ENCODE measurements around the gene NR2C2. TPM values are rescaled to one million over a fixed set of nuclear protein-coding genes. Genes with fewer than 3 reads are reported as not detected.

Gene NR2C2
- total RNA-seq, 1 experiment from 2014 or later = 12.7 TPM

DNA sequence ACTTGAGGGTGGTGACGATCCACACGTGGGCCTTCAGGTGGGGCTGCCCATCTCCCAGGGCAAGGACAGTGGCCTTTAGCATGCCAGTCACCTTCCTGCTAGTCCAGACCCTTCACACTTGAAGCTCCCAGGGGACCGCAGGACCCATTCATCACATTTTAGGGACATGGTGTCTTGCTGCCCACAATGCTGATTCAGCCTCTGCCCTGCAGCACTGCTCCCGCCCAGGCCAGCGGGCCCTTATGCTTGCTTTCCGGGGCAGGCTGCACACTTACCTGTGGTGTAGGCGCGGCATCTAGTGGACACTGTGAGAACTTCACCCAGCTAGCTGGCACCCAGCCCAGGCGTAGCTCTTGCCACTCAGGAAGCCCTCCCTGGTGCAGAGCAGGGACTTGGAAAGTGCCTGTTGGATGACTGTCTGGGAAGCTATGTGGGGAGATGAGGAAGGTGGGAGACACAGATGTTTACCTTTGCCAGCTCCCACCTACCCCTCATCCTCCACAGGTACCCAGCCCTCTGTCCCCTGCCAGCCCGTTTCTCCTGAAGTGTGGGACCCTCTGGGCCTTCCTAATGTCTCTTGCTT lies 26.3 kb upstream of the NR2C2 start:
- peak; percentile 84 for DNase-seq (ENCODE audit: low spot score)

DNA sequence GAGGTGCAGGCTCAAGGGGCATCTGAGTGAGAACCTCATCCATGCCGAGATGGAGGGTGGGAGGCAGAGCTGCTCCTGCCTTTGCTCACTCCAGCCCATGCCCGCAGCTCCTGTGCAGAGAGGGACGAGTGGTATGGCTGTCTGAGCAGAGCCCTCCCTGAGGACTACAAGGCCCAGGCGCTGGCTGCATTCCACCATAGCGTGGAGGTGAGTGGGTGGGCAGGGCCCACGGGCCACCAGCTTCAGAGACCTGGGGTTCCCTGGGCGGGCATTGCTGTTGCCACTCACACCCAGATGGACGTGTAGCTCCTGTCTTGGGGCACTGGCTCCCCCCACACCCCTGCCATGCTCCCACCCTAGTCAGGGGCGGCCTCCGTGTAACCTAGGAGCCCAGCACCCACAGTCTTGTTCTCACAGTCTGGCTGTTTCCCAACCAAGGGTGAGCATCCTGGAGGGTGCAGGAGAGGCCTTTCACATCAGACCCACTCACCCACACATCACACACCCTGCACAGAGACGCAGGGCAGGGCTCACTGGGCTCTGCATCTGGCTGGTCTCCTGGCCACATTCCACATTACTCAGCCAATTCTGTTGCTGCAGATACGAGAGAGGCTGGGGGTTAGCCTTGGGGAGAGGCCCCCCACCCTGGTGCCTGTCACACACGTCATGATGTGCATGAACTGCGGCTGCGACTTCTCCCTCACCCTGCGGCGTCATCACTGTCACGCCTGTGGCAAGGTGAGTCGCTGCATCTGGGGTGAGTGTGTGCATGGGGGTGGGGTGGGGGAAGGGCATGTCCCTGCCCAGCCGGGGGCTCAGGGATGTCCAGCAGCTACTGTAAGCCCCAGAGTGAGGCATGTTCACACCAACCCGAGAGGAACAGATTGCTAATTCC lies 25.3 kb upstream of the NR2C2 start:
- no peak for DNase-seq (ENCODE audit: low spot score)

DNA sequence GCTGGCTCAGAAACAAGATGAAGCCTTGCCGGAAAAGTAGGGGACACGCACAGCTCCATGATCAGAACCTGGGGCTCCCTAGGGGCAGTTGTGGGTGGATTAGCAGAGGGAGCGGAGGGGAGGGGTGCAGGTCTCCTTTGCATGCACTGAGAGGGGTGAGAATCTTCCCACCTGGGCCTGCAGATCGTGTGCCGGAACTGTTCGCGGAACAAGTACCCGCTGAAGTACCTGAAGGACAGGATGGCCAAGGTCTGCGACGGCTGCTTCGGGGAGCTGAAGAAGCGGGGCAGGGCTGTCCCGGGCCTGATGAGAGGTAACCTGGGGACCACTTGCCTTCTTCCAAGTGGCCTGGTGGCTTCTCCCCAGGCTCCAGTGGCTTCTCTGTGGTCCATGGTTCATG lies 24.5 kb upstream of the NR2C2 start:
- no peak for DNase-seq (ENCODE audit: low spot score)

DNA sequence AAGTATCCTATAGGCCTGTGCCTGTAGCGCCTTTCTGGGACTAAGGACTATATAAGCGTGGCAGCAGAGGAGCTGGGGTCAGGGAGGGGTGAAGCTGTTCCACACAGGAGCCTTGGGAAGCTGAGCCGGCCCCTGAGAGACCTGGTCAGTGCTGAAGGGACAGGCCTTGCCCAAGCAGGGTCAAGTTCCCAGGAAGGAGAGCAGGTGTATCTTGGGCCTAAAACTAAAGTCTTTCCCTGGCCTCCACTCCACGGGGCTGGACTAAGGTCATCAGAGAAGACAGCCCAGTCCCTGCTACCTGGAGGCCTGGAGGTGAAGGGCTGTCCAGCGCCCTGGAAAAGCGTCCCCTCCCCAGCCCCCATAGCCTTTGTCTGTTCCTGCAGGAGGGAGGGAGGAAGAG lies 23.9 kb upstream of the NR2C2 start:
- DNase-seq (ENCODE audit: low spot score) = no peak

DNA sequence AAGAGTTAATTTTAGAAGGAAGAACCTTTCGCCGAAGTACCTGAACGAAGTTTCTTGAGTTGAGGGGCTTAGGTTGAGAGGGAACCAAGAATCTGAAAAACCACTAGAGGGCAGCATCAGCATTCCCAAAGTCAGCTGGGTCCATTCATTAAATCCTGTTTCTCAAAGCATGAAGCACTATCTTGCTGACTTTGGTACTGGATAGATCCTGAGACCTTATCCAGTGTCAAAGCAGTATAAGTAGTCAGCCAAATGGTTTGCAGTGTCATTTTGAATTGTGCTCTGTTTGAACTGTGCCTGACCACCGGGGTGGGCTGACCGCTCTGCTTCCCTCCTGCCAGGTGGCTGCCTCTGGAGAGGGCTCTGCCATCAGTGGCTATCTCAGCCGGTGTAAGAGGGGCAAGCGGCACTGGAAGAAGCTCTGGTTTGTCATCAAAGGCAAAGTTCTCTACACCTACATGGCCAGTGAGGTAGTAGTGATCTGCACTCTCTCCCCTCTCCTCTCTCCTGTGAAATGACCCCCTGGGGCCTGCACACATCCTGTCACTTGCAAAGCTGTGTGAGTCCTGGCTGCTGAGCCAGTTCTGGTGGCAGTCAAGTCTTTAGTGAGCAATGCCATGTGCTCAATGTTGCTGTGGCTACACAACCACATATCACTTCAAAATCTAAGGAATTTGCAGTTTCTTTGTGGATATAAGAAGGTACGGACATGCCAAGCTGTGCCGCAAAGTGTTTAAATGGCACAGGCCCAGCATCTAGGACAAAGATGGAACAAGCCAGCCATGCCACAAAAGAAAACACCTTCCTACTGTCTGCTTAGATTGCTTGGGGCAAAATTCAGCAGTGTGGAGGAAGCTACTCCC lies 21.4 kb upstream of the NR2C2 start:
- peak; percentile 65 for DNase-seq (ENCODE audit: low spot score)

DNA sequence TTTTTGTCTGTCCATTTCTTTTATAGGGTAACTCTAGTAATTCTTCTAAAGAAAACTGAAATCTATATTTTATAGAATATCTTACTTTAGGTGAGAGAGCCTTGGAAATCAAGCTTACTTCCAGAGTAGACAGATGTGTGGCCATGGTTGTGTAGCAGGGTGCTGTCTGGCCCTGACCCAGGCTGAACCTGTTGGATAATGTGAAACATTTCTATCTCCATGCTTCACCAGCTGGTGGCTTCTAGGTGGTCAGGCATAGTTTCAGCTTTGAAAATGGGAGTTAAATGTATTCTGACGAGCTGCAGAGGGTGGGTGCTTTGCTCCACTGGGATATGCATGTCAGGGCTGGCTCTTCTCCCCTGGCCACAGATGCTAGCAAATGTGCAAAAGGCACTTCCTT lies 20.8 kb upstream of the NR2C2 start:
- DNase-seq (ENCODE audit: low spot score) = no peak

DNA sequence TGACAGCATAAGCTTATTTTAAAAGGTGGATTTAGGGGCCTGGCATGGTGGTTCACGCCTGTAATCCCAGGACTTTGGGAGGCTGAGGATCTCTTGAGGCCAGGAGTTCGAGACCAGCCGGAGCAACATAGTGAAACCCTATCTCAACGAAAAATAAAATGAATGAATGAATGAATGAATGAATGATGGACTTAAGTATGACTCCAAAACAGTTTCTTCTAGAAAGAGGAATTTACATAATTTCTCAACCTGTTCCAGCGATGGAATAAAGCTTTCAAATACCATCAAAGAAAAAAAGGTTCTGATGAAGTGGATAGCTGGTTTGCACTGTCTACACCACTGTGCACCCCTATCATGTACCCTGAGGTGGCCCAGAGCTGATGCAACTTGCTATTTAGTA lies 20.1 kb upstream of the NR2C2 start:
- no peak for DNase-seq (ENCODE audit: low spot score)

DNA sequence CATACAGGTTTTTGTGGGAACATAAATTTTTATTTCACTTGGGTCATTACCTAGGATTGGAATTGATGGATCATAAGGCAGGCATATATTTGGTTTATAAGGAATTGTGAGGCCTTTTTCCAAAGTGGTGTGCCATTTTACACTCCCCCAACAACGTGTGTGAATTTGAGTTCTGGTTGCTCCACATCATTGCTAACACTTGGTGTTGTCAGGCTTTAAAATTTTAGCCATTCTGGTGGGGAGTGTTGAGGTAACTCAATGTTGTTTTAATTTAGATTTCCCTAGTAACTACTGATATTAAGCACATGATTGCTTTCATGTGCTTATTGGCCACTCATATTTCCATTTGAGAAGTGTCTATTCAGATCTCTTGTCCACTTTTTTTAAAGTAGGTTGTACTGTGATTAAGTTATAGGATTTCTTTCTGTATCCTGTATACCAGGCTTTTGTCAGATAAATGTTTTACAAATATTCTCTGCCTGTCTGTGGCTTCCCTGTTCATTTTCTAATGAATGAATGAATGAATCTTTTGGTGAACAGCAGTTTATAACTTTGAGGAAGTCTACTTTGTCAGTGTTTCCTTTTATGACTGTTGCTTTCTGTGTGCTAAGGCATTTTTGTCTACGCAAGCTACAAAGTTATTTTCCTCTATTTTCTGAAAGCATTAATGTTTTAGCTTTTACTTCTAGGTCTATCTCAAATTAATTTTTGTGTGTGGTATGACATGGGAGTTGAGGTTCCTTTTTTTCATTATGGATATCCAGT lies 17.9 kb upstream of the NR2C2 start:
- DNase-seq (ENCODE audit: low spot score) = no peak

DNA sequence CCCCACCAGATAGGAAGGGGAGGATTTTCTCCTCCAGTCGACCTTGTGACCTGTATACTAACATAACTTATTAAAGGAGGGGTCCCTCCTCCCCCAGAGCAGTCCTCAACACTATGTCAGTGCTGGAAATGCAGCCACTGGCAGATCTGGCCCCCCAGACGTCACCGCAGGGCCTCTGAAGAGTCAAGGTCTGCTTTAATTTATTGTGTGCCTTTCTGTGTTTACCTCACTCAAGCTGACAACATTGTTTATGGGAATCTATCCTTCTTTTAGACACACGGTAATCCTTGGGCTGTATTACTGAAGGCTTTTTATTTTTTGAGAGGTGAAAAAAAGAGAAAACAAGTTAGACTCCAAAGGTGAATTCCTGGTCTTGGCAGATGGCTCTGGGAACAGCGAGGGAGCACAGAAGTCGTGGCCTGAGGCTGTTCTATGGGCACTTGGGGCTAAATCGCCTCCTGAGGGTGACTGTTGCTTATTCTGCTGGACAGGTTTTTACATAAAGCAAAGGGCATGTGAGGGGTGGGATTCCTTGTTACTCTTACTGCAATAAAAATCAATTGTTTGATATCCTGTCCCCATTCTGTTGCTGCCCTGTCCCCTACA lies 13.5 kb upstream of the NR2C2 start:
- no peak for DNase-seq (ENCODE audit: low spot score)

DNA sequence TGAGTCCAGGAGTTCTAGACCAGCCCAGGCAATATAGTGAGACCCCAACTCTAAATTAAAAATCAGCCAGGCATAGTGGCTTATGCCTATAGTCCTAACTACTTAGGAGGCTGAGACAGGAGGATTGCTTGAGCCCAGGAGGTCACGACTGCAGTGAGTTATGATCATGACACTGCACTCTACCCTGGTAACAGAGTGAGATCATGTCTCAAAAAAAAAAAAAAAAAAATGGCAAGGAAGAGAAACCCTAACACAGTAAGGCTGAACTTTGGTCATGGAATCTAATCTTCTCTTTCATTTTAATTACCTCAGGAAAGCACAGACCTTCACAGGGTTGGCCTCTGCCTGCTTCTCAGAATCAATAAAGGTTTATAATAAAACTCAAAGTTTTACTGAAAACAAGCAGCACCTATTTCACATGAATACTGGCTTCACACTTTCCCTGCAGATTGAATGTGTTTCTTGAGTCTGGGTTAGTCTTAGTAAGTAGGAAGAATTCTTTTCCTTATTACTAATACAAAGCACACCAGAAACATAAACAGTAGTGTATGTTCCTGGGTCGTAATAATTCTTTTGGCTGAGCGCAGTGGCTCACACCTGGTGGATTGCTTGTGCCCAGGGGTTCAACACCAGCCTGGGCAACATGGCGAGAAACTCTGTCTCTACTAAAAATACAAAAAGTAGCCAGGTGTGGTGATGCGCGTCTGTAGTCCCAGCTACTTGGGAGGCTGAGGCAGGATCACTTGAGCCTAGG lies 11.6 kb upstream of the NR2C2 start:
- no peak for DNase-seq (ENCODE audit: low spot score)

DNA sequence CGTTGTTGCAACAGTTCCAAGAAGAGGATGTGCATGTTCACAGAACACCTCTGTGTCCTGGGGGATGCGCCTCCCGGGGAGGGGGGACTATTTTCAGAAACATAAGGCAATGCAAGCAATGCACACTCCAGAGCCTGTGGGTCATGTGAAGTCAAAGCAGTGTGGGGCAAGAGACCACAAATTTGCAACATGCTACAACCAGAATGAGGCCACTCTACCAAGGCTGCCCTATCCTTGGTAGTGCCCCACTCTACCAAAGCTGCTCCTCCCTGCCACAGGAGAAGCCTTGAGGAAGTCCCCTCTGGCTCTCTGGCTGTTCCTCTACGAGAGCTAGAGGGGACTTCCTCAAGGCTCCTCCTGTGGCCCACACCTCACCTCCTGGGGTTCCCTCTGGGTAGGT lies 8.4 kb upstream of the NR2C2 start:
- no peak for DNase-seq (ENCODE audit: low spot score)

DNA sequence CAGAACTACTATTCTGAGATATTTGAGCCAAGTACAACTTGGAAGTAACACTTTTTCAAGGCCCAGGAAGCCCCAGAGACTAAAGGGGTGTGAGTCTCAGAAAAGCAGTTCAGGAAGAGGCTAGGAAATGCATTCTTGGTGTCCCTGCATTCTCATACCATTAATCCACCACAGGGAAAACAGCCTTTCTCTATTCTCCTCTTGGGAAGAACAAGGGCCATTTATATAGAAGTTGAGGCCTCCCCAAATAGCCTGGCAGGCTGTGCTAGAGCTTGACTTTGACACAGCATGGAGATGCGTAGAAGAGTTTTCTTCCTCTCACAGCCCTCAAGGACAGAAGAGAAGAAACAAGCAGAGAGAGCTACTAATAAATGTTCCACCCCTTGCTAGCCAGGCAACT lies 5.5 kb upstream of the NR2C2 start:
- no peak for DNase-seq (ENCODE audit: low spot score)

DNA sequence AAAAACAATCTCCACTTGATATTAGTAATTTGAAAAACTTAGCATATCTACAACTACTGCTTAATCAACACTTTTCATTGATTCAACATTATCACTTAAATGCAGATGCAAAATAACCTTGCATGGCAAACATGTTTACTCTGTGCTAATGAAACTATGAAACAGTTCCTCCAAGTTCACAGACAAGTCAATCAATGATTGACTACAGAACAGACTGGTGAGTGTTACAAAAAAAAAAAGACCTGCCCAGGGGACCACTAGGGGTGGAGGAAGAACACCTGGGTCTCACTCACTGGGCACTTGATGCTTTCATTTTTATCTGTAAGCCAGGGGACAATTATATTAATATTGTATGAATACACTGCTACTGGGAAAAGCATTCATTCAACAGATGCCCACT lies 4.3 kb upstream of the NR2C2 start:
- no peak for DNase-seq (ENCODE audit: low spot score)

DNA sequence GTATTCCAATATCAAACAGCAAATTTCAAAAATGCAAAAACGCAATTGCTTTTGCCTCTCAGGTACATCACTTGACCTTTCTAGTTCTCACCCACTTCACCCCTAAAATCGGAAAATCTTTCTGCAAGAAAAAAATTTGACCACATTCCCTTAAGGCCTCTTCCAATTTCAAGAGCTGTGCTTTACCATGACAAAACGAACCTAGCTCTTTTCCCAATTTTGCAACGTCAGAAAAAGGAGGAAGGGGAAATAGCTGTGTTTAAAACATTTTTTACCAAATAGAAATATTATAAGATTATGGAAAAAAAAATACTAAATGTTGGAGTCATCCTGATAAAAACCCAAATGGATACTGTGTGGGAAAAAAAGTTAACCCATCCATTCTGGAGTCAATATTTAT lies 1.1 kb upstream of the NR2C2 start:
- DNase-seq (ENCODE audit: low spot score) = no peak

DNA sequence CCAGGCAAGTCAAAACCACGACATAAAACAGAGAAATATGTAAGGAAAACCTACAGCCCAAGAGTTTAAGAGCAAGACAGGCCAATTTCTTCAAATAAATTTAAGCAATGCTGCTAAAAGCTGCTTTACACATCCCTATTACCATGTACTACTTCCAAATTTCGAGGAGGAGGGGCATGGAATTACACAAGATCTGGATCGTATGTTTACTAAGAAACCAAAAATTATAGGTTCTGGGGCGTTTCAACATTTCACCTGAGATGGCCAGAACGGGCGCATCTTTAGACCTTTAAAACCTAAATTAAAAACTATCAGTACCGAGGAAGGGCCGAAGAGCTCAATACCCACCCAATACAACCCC lies 664 bp upstream of the NR2C2 start:
- DNase-seq (ENCODE audit: low spot score) = no peak

DNA sequence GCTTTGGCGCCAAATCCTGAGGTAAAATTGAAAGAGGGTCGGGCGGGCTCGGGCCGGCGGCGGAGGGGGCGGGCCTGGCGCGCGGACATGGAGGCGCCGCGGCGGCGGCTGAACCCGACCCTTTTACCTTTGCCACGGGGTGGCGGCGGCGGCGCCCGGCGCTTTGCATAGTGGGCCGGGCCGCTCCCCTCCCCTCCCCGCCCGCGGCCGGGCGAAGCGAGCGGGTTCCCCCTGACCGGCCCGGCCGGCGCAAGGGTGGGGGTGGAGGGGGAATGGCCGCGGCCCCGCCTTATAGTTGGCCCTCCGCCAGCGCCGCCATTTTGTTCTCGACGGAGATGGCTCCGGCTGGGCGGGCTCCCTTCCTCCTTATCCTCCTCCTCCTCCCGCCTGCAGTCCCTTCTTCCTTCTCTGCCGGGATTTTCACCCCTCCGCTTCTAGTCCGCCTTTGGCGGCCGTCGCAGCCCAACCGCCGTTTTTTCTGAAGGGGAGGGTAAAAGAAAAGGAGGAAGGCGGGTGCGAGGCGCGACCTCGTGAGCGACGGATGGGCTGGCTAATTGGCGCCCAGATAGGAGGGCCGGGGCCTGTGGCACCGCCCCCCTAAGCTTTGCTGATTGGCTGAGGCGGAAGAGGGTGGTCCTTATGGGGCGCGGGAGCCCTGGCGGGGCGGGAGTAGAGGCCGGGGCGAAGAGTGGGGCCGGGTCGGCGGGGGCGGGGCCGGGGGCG lies 664 bp downstream of the NR2C2 start:
- DNase-seq (ENCODE audit: low spot score) = peak; percentile 91

DNA sequence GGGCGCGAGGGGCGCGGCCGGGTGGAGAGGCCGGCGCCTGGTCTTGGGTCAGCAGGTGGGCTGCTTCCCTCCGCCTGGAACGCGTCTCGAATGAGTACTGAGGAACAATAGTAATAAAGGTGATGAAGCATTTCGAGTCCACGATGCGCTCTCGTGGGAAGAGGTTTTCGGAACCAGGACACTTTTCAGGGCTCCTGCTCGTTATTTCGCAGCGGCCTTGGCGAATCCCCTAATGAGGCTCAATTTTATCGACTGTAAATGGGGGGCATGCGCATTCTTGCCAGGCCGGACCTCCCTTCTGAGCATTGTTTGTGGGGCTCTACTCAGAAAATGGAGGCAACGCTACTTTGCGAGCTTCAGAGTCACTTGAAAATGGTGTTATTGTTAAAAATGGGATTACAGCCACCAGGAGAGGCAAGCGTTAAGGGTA lies 1.2 kb downstream of the NR2C2 start:
- DNase-seq (ENCODE audit: low spot score) = no peak

DNA sequence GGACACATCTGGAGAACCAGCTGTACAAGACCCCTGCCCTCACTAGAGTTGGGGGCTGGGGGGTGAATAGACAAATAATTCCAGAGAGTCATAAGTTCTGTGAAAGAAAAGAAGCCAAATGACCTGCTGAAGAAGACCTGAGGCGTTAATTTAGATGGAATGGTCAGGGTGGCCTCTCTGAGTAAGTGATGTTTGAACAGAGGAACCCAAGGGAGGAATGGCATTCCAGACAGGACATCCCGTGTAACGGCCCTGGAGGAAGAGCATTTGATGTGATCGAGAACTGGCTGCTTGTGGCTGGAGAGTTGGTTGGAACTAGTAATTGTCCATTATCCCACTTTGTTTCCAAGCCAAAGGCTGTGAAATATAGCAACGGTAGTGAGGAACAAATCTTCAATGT lies 1.7 kb downstream of the NR2C2 start:
- DNase-seq (ENCODE audit: low spot score) = no peak

DNA sequence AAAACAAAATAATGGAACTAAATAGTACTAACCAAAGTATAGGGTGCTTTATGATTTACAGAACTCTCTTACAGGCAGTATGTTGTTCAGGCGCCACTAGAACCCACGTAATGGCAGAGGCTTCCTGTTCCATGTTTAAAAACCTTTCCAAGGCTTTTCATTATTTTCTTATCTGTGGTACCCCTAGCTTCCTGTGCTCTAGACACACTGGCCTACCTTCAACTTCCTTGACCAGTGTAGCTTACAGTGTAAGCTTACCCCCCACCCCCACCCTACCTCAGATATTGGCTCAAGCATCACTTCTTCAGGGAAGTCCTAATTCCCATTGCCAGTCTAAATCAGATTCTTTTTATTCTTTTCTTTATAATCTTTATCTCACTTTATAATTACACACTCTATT lies 2.9 kb downstream of the NR2C2 start:
- no peak for DNase-seq (ENCODE audit: low spot score)

DNA sequence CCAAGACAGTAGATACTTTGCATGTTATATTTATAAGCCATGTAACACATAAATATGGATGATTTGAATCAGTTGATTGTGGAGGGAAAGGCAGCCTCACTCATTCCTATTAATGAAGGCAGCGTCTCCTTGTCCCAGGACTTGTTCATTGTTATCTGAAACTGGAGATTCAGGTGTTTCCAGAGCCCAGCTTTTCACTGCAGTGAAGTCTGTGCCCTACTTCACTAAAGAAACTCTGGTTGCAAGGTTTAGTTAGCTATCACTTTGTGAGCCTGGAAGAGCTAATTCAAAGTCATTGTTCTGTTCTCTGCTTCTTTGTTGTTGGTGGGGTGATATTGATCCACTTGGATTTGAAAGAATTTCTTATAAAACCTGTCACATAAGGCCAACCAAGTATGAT lies 9.8 kb downstream of the NR2C2 start:
- DNase-seq (ENCODE audit: low spot score) = no peak

All from H4 (cell line).